Upper lobe of right lung (tissue), 1 donor: ENCODE data around the gene ERP44. TPM values are rescaled to one million over a fixed set of nuclear protein-coding genes. Genes with fewer than 3 reads are reported as not detected.

Experiments
- ATAC-seq: fragments of 200-7000 bp; cut with Tn5 transposase; one replicate; pipeline ENCODE4 v1.9.1; 2020; ENCODE audit warnings: mild to moderate bottlenecking, moderate library complexity
- DNase-seq: peaks from one replicate; pipeline ENCODE4 v3.0.0-alpha.2; 2020
- H3K27ac ChIP-seq: fragments of 200-600 bp; one replicate; pipeline ENCODE4 v1.8.0; 2022
- H3K27me3 ChIP-seq: fragments of 200-600 bp; one replicate; pipeline ENCODE4 v1.8.0; 2022; ENCODE audit warnings: mild to moderate bottlenecking
- H3K36me3 ChIP-seq: fragments of 200-600 bp; one replicate; pipeline ENCODE4 v1.8.0; 2022
- H3K4me1 ChIP-seq: fragments of 200-600 bp; one replicate; pipeline ENCODE4 v1.8.0; 2022
- H3K4me3 ChIP-seq: fragments of 200-600 bp; one replicate; pipeline ENCODE4 v1.8.0; 2022; ENCODE audit warnings: mild to moderate bottlenecking
- H3K9me3 ChIP-seq: fragments of 200-600 bp; one replicate; pipeline ENCODE4 v1.8.0; 2022
- intact Hi-C: fragments of 100-400 bp; cut with DNase I; formaldehyde crosslinking; loops from one replicate; pipeline ENCODE4 v1.11.0; 2022
- total RNA-seq: library from RNA; stranded (reverse); fragmentation: NEBNext Ultra II Directional; extraction: Animal tissue kit (Norgen Biotek cat#: 25700); gene quantifications from one replicate; pipeline ENCODE4 v1.2.1, GENCODE V29; 2021
- TF ChIP-seq, protein P1 (sequence below): fragments of 200-600 bp; IDR thresholded peaks from one replicate; pipeline ENCODE4 v1.8.0; 2022; ENCODE audit warnings: antibody characterized with exemption
- donor health status: DM: no; HTN: yes; CAD: no; lungs with severe emphysema.

ERP44 gene
- total RNA-seq, 1 donor from 2014 or later = 27.0 TPM

GRCh38 chr9:100131875-100132430, 33.2 kb upstream of the ERP44 start:
- H3K9me3 ChIP-seq = no peaks in the 10 kb centered on the region
- intact Hi-C loops = no loop called here
- ATAC-seq (no peak), DNase-seq (no peak)
- no peaks in the 10 kb centered on the region for H3K4me1 ChIP-seq
- no peak overlapping the region for H3K4me3 ChIP-seq
- TF ChIP-seq, protein P1, sequence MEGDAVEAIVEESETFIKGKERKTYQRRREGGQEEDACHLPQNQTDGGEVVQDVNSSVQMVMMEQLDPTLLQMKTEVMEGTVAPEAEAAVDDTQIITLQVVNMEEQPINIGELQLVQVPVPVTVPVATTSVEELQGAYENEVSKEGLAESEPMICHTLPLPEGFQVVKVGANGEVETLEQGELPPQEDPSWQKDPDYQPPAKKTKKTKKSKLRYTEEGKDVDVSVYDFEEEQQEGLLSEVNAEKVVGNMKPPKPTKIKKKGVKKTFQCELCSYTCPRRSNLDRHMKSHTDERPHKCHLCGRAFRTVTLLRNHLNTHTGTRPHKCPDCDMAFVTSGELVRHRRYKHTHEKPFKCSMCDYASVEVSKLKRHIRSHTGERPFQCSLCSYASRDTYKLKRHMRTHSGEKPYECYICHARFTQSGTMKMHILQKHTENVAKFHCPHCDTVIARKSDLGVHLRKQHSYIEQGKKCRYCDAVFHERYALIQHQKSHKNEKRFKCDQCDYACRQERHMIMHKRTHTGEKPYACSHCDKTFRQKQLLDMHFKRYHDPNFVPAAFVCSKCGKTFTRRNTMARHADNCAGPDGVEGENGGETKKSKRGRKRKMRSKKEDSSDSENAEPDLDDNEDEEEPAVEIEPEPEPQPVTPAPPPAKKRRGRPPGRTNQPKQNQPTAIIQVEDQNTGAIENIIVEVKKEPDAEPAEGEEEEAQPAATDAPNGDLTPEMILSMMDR = no peak
- H3K27me3 ChIP-seq = no peaks in the 10 kb centered on the region
- H3K27ac ChIP-seq = no peak overlapping the region
- H3K36me3 ChIP-seq = peaks cover 12% of the 10 kb centered on the region

DNA sequence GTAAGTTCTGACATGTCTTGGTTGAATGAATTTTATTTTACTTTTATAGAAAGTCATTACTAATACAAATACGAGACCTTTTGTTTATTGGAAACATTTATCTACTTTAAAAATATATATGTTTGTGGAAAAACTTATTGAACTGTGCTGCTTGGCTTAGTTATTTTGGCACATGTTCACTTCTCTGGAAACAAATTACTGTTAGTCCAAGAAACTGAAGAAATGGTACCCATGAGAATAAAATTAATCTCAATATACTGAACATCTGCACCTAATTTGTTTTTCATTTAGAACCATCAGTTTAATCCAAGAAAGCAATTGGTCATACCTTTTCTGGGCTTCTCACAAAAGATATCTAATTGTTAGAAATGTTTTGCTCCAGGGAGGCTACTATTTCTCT, 32.4 kb upstream of the ERP44 start:
- H3K27me3 ChIP-seq = no peaks in the 10 kb centered on the region
- DNase-seq (no peak), ATAC-seq (no peak)
- TF ChIP-seq, protein P1 = no peak
- H3K4me1 ChIP-seq = no peaks in the 10 kb centered on the region
- H3K27ac ChIP-seq = no peak overlapping the region
- H3K9me3 ChIP-seq = no peaks in the 10 kb centered on the region
- intact Hi-C loops = no loop called here
- H3K36me3 ChIP-seq = peaks cover 19% of the 10 kb centered on the region
- H3K4me3 ChIP-seq = no peak overlapping the region

GRCh38 chr9:100129772-100130171, 31.0 kb upstream of the ERP44 start:
- DNase-seq (no peak), ATAC-seq (no peak)
- no peak overlapping the region for H3K4me3 ChIP-seq
- intact Hi-C loops = no loop called here
- no peaks in the 10 kb centered on the region for H3K4me1 ChIP-seq
- no peaks in the 10 kb centered on the region for H3K9me3 ChIP-seq
- no peak overlapping the region for H3K27ac ChIP-seq
- TF ChIP-seq, protein P1 = no peak
- H3K27me3 ChIP-seq = no peaks in the 10 kb centered on the region
- peaks cover 21% of the 10 kb centered on the region for H3K36me3 ChIP-seq

- no peak for DNase-seq
- Histone ChIP-seq H3K36me3 (peaks cover 16% of the 10 kb centered on the region), H3K27me3 (no peaks in the 10 kb centered on the region), H3K9me3 (no peaks in the 10 kb centered on the region), H3K4me1 (no peaks in the 10 kb centered on the region), H3K27ac (no peak overlapping the region), H3K4me3 (no peak overlapping the region)
- TF ChIP-seq, protein P1 = no peak
- intact Hi-C loops = no loop called here
- no peak for ATAC-seq
Measured at GRCh38 chr9:100126423-100126822, 27.6 kb upstream of the ERP44 start.

- Histone ChIP-seq H3K9me3 (no peaks in the 10 kb centered on the region), H3K4me3 (no peak overlapping the region), H3K36me3 (peaks cover 14% of the 10 kb centered on the region), H3K27me3 (no peaks in the 10 kb centered on the region), H3K4me1 (no peaks in the 10 kb centered on the region), H3K27ac (no peak overlapping the region)
- ATAC-seq (no peak), DNase-seq (no peak)
- intact Hi-C loops = no loop called here
- TF ChIP-seq, protein P1 = no peak
Measured at GRCh38 chr9:100125910-100126309, 27.1 kb upstream of the ERP44 start.

- TF ChIP-seq, protein P1 = no peak
- intact Hi-C loops = no loop called here
- no peak overlapping the region for H3K27ac ChIP-seq
- DNase-seq (no peak), ATAC-seq (no peak)
- H3K4me1 ChIP-seq = no peaks in the 10 kb centered on the region
- H3K9me3 ChIP-seq = no peaks in the 10 kb centered on the region
- no peaks in the 10 kb centered on the region for H3K27me3 ChIP-seq
- H3K36me3 ChIP-seq = peaks cover 14% of the 10 kb centered on the region
- no peak overlapping the region for H3K4me3 ChIP-seq
Measured at GRCh38 chr9:100125236-100125635, 26.4 kb upstream of the ERP44 start.
